HG03103 (cell line): Measurements from ENCODE around the gene RPL22.

ENCODE experiments used
- ATAC-seq: cut with Tn5 transposase; IDR thresholded peaks from one replicate; pipeline ENCODE4 v1.9.1; 2021; ENCODE audit warnings: low read depth; ENCODE audit not compliant: unreplicated experiment

The RPL22 gene

GRCh38 chr1:6140413-6140812 is 59.0 kb downstream of the RPL22 start:
- no peak for ATAC-seq

- no peak for ATAC-seq
These were observed 61.6 kb downstream of the RPL22 start for GRCh38 chr1:6137758-6138157.

- ATAC-seq: no peak
These were observed 62.7 kb downstream of the RPL22 start for GRCh38 chr1:6136516-6137220.
